Erythroblast (primary cell): ENCODE data around the gene TMEM131.

Source experiments
- GATA1 ChIP-seq: IDR thresholded peaks from 2 replicates; pipeline ENCODE4 v1.6.1; 2011; ENCODE audit warnings: low read depth, mild to moderate bottlenecking, control low read depth, low read length, moderate library complexity
- POLR2A ChIP-seq: IDR thresholded peaks from 2 replicates; pipeline ENCODE4 v1.6.1; 2011; ENCODE audit warnings: mild to moderate bottlenecking, low read length

GRCh38 chr2:97792416-97792815, 203.3 kb downstream of the TMEM131 start:
- no peak for TF ChIP-seq POLR2A
- no peak for TF ChIP-seq GATA1
